Measurements from ENCODE around the gene ETV3. TPM values are rescaled to one million over a fixed set of nuclear protein-coding genes. Genes with fewer than 3 reads are reported as not detected.

ETV3 gene
- total and polyA plus RNA-seq, 2 of the 4 experiments (the other 2 are of a cell fraction) = 6.4 to 14.7 TPM

DNA sequence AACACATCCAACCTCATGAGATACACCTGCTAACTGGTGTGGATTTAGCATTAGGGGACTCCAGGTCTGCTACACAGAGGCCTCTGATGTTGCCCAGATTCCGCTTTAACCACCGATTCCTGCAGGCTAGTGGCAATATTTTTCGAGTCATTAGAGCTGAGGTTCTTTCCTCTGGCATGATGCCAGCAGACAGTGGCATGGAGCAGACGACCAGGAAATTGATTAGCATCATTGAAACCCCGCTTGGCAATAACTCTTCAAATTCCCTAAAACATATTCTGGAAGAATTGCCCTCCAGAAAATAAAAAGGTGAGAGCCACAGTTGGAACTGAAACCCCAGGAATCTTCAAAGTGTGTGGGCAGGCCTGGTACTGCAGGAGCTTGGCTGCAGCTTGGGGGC, 28.4 kb upstream of the ETV3 start:
- Histone ChIP-seq H2BK20ac (ENCODE audit: low read depth, low read length) (no peak overlapping the region), H3K36me3 (ENCODE audit: control insufficient read depth, insufficient read depth, low read length) (no peaks in the 10 kb centered on the region), H2AK5ac (ENCODE audit: low read depth, low read length) (no peak overlapping the region), H3K4me2 (ENCODE audit: low read depth, low read length) (no peak overlapping the region), H4K8ac (ENCODE audit: low read depth in 2 of 2, low read length in 2 of 2) (no peak overlapping the region), H2AK9ac (replicated peaks; ENCODE audit: low read depth, low read length, poor library complexity) (no peak overlapping the region), H4K20me1 (ENCODE audit: insufficient read depth, low read length) (no peaks in the 10 kb centered on the region), H3K79me1 (ENCODE audit: low read depth in 1 of 2, low read length in 2 of 2) (no peaks in the 10 kb centered on the region), H4K5ac (ENCODE audit: low read depth, low read length) (no peak overlapping the region), H3K56ac (ENCODE audit: extremely low read depth, insufficient read depth, low read length) (no peak overlapping the region), H2BK120ac (ENCODE audit: low read depth, low read length) (no peak overlapping the region), H3K27ac (ENCODE audit: insufficient read depth, low read length) (no peak overlapping the region), H3K9ac (ENCODE audit: low read depth, low read length) (no peak overlapping the region), H3K18ac (ENCODE audit: low read depth, low read length) (no peak overlapping the region), H3K4ac (ENCODE audit: low read depth, low read length) (no peak overlapping the region), H3K4me3 (ENCODE audit: insufficient read depth, low read depth, low read length) (no peak overlapping the region), H3K27me3 (ENCODE audit: control insufficient read depth, insufficient read depth, low read length) (peaks cover 40% of the 10 kb centered on the region), H3K14ac (replicated peaks; ENCODE audit: low read depth, low read length) (no peak overlapping the region), H4K91ac (ENCODE audit: insufficient read depth, low read depth, low read length) (no peak overlapping the region), H3K4me1 (ENCODE audit: control insufficient read depth, insufficient read depth, low read length) (peaks cover 2% of the 10 kb centered on the region; the same call in 1 of the 2 replicates), H2BK15ac (ENCODE audit: low read depth, low read length) (no peak overlapping the region), H3K9me1 (ENCODE audit: insufficient read depth, low read length) (no peaks in the 10 kb centered on the region), H2BK5ac (ENCODE audit: low read depth, low read length, poor library complexity, severe bottlenecking) (no peak overlapping the region), H2AFZ (replicated peaks; ENCODE audit: low read length, poor library complexity) (no peak overlapping the region), H3K9me3 (ENCODE audit: control insufficient read depth, insufficient read depth, low read length) (no peaks in the 10 kb centered on the region), H3K23ac (ENCODE audit: low read depth, low read length) (no peak overlapping the region)
- no peak for TF ChIP-seq BHLHE40 (IDR thresholded peaks at IDR 0.05; ENCODE audit: low read depth, low read length)
- no peak for TF ChIP-seq FOS (IDR thresholded peaks at IDR 0.05; ENCODE audit: low read depth, low read length)
- no peak for TF ChIP-seq MAFK (IDR thresholded peaks at IDR 0.05; ENCODE audit: low read depth, low read length)
- no peak for TF ChIP-seq RAD21 (IDR thresholded peaks at IDR 0.05; ENCODE audit: low read length)
- TF ChIP-seq, protein P1, sequence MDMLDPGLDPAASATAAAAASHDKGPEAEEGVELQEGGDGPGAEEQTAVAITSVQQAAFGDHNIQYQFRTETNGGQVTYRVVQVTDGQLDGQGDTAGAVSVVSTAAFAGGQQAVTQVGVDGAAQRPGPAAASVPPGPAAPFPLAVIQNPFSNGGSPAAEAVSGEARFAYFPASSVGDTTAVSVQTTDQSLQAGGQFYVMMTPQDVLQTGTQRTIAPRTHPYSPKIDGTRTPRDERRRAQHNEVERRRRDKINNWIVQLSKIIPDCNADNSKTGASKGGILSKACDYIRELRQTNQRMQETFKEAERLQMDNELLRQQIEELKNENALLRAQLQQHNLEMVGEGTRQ (IDR thresholded peaks at IDR 0.05; ENCODE audit: low read depth, low read length) = no peak
- TF ChIP-seq SMC3 (IDR thresholded peaks at IDR 0.05; ENCODE audit: low read depth, low read length) = no peak
- TF ChIP-seq RFX5 (IDR thresholded peaks at IDR 0.05; ENCODE audit: low read depth, low read length) = no peak
- TF ChIP-seq, protein P2, sequence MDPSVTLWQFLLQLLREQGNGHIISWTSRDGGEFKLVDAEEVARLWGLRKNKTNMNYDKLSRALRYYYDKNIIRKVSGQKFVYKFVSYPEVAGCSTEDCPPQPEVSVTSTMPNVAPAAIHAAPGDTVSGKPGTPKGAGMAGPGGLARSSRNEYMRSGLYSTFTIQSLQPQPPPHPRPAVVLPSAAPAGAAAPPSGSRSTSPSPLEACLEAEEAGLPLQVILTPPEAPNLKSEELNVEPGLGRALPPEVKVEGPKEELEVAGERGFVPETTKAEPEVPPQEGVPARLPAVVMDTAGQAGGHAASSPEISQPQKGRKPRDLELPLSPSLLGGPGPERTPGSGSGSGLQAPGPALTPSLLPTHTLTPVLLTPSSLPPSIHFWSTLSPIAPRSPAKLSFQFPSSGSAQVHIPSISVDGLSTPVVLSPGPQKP (IDR thresholded peaks at IDR 0.05; ENCODE audit: borderline replicate concordance, low read depth, low read length) = no peak
- TF ChIP-seq POLR2A (IDR thresholded peaks at IDR 0.05; ENCODE audit: low read depth, low read length) = no peak
- TF ChIP-seq MXI1 (IDR thresholded peaks at IDR 0.05; ENCODE audit: borderline replicate concordance, low read depth, low read length) = no peak
- ChIA-PET POLR2A (ENCODE audit: unreplicated experiment) (no interaction called here), CTCF (no interaction called here)
- DNase-seq = no peak
- intact Hi-C loops (cut with micrococcal nuclease) (no loop called here), dilution Hi-C loops (cut with HindIII; ENCODE audit: low sequenced_read_pairs, unreplicated experiment) (no loop called here), in situ Hi-C loops (cut with MboI; ENCODE audit: low sequenced_read_pairs) (no loop called here)
- no peak for ATAC-seq (ENCODE audit: low read depth)
- no TSS peak for BruUV-seq (replicated peaks)
- 75% methylated on average over 2 of the region's 5 CpGs; no CpG with 5 or more reads in 1 of the 2 experiments for WGBS, 2 experiments (ENCODE audit: extremely low coverage in 2 of 2, insufficient read length in 1 of 2)
